Osteocyte (in vitro differentiated cells): ENCODE results near the gene CLN3. TPM values are rescaled to one million over a fixed set of nuclear protein-coding genes. Genes with fewer than 3 reads are reported as not detected.
"Not testable (repeated sequence)": the region's sequence is repeated elsewhere in the genome, so short reads cannot be mapped to it uniquely, and the experiment has no call there.

Experiments
- DNase-seq: peaks from one replicate; pipeline ENCODE4 v3.0.0; 2021; ENCODE audit warnings: mixed read lengths; ENCODE audit not compliant: unreplicated experiment; ENCODE audit errors: extremely low spot score
- H3K27ac Mint-ChIP-seq: one replicate; pipeline ENCODE4 v1.8.0; 2021; ENCODE audit warnings: mild to moderate bottlenecking, mixed read lengths; ENCODE audit not compliant: unreplicated experiment
- H3K27me3 Mint-ChIP-seq: one replicate; pipeline ENCODE4 v1.8.0; 2021; ENCODE audit warnings: mixed read lengths; ENCODE audit not compliant: unreplicated experiment
- H3K36me3 Mint-ChIP-seq: one replicate; pipeline ENCODE4 v1.8.0; 2021; ENCODE audit warnings: mixed read lengths; ENCODE audit not compliant: unreplicated experiment
- H3K4me1 Mint-ChIP-seq: one replicate; pipeline ENCODE4 v1.8.0; 2021; ENCODE audit warnings: mixed read lengths; ENCODE audit not compliant: unreplicated experiment
- H3K4me3 Mint-ChIP-seq: one replicate; pipeline ENCODE4 v1.8.0; 2021; ENCODE audit warnings: mild to moderate bottlenecking, moderate library complexity, mixed read lengths; ENCODE audit not compliant: unreplicated experiment
- H3K9me3 Mint-ChIP-seq: one replicate; pipeline ENCODE4 v1.8.0; 2021; ENCODE audit warnings: mixed read lengths; ENCODE audit not compliant: unreplicated experiment
- CTCF ChIP-seq: fragments of 200-600 bp; sonication (generic); IDR thresholded peaks from 2 replicates; pipeline ENCODE4 v1.5.0; 2021; ENCODE audit warnings: antibody characterized with exemption, mild to moderate bottlenecking, moderate library complexity
- total RNA-seq: library from RNA; stranded (reverse); gene quantifications from 2 replicates; pipeline ENCODE4 v1.2.1, GENCODE V29; 2021

Gene CLN3
- total RNA-seq, 1 donor from 2014 or later = 39.4 TPM

DNA sequence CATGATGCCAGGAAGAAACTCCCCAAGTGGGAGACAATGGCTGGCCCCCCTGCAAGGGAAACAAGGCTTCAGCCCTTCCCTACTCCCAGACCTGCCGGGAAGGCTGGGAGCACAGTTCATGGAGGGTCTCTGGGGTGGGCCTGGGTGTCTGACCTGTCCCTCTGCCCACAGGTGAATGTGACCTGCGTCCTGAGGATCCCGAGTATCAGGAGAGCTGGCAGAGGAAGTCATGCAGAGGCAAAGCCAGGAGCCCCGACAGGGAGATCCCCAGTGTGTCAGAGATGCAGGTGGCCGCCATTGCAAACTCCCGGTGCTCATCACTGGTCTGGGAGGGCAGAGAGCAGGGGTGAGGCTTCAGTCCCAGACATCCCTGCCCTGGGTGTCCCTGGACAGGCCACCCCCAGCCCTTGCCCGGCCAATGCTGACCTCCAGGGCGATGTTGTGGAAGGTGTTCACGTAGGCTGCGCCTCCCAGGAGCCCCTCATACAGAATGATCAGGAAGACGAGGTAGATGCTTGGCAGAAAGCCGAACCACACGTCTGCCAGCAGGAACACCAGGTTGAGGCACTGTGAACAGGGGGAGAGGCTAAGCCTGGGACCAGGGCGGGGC, 14.5 kb downstream of the CLN3 start:
- no peak overlapping the region for H3K27ac Mint-ChIP-seq

DNA sequence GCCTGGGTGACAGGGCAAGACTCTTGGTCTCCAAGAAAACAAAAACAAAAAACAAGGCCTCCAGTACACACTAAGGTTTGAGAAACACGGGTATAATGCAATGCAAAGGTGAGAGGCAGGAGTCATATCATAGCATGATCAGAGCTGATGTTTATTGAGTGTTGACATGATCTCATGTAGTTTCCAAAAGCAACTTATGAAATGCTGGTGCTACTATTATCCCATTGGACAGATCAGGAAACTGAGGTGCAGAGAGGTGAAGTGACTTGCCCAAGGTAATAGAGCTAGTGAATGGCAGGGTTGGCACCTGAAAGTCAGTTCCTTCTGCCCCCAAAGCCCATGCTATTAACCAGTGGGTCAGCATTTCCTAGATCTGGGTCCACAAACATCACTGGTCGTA, 16.7 kb downstream of the CLN3 start:
- Mint-ChIP-seq H3K4me1 (no peaks in the 10 kb centered on the region), H3K27ac (no peak overlapping the region), H3K9me3 (no peaks in the 10 kb centered on the region), H3K27me3 (no peaks in the 10 kb centered on the region), H3K36me3 (peaks cover 25% of the 10 kb centered on the region), H3K4me3 (no peak overlapping the region)
- DNase-seq = no peak
- TF ChIP-seq CTCF = no peak

More for the DNA sequence above, 14.5 kb downstream of the CLN3 start:
- H3K4me3 Mint-ChIP-seq = no peak overlapping the region
- H3K4me1 Mint-ChIP-seq = no peaks in the 10 kb centered on the region
- no peak for DNase-seq
- no peaks in the 10 kb centered on the region for H3K9me3 Mint-ChIP-seq
- no peak for TF ChIP-seq CTCF
- peaks cover 29% of the 10 kb centered on the region for H3K36me3 Mint-ChIP-seq
- no peaks in the 10 kb centered on the region for H3K27me3 Mint-ChIP-seq

- TF ChIP-seq CTCF = no peak
- no peaks in the 10 kb centered on the region for H3K9me3 Mint-ChIP-seq
- peaks cover 21% of the 10 kb centered on the region for H3K36me3 Mint-ChIP-seq
- H3K27me3 Mint-ChIP-seq = no peaks in the 10 kb centered on the region
- no peaks in the 10 kb centered on the region for H3K4me1 Mint-ChIP-seq
- H3K27ac Mint-ChIP-seq = no peak overlapping the region
- no peak for DNase-seq
- H3K4me3 Mint-ChIP-seq = no peak overlapping the region
Observed at GRCh38 chr16:28473714-28474265, 18.1 kb downstream of the CLN3 start.

DNA sequence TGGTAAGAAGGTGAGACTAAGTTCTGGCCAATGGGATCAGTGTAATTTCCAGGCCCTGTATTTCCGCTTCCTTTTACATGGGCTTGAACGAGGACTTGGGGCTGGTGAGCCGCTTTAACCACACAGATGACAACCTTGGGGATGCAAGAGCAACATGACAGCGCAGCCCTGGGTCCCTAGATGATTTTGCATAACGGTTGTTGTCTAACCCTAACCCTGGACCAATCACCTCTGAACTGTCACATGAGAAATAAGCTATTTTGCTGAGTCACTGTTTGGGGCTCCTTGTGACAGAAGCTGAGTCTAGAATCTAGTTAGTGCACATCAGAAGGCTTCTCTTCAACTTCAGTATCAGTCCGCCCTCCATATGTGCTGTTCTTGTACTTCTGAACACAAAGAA, 44.8 kb downstream of the CLN3 start:
- H3K9me3 Mint-ChIP-seq, H3K4me3 Mint-ChIP-seq, H3K36me3 Mint-ChIP-seq, H3K27me3 Mint-ChIP-seq, H3K27ac Mint-ChIP-seq, DNase-seq, H3K4me1 Mint-ChIP-seq: not testable (repeated sequence)

DNA sequence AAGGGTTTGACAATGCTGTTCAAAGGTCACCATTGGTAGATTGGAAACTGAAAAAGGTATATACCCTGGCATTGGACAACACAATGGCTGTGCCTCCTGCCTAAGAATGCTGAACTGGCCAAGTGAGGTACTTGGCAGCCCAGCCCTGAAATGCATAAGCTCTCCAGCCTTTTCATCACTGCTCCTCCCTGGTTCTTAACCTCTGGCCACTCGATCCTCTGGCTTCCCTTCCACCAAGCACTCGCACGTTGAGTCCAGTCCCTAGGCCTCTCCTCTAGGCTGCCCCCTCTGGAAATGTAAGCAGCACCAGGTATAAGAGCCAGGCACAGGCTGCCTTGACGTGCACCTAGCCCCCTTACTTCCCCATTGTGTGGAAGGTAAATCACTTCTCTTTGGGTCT, 45.5 kb downstream of the CLN3 start:
- not testable (repeated sequence) for H3K27ac Mint-ChIP-seq, DNase-seq, H3K4me1 Mint-ChIP-seq, H3K27me3 Mint-ChIP-seq, H3K4me3 Mint-ChIP-seq, H3K9me3 Mint-ChIP-seq, H3K36me3 Mint-ChIP-seq

DNA sequence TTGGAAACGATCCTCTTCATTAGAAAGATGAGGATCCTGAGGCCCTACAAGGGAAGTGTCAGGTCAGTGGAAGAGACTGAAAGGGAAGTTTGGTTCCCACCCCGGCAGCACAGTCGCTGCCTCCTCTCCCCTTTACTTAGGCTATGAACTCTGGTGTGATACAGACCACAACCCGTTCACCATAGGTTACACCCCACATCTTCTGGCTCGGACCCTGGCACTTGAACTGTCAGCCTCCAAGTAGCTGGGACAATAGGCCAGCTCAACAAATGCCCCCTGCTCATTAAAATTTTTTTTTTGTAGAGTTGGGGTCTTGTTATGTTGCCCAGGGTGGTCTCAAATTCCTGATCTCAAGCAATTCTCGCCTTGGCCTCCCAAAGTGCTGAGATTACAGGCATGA, 47.9 kb downstream of the CLN3 start:
- H3K4me3 Mint-ChIP-seq, H3K36me3 Mint-ChIP-seq, H3K4me1 Mint-ChIP-seq, H3K9me3 Mint-ChIP-seq, H3K27me3 Mint-ChIP-seq, H3K27ac Mint-ChIP-seq, DNase-seq: not testable (repeated sequence)

- H3K4me3 Mint-ChIP-seq, H3K36me3 Mint-ChIP-seq, H3K4me1 Mint-ChIP-seq, H3K27ac Mint-ChIP-seq, H3K27me3 Mint-ChIP-seq, H3K9me3 Mint-ChIP-seq, DNase-seq: not testable (repeated sequence)
Observed at GRCh38 chr16:28438899-28439298, 53.0 kb downstream of the CLN3 start.

- H3K9me3 Mint-ChIP-seq, H3K27me3 Mint-ChIP-seq, H3K4me3 Mint-ChIP-seq, H3K27ac Mint-ChIP-seq, H3K4me1 Mint-ChIP-seq, H3K36me3 Mint-ChIP-seq: not testable (repeated sequence)
- peak; percentile 75 for DNase-seq
Observed at GRCh38 chr16:28435340-28435739, 56.5 kb downstream of the CLN3 start.
